Osteocyte (in vitro differentiated cells): Measurements from ENCODE around the gene MTOR. TPM values are rescaled to one million over a fixed set of nuclear protein-coding genes. Genes with fewer than 3 reads are reported as not detected.

Experiments
- DNase-seq: peaks from one replicate; pipeline ENCODE4 v3.0.0; 2021; ENCODE audit warnings: mixed read lengths; ENCODE audit not compliant: unreplicated experiment; ENCODE audit errors: extremely low spot score
- H3K27ac Mint-ChIP-seq: one replicate; pipeline ENCODE4 v1.8.0; 2021; ENCODE audit warnings: mild to moderate bottlenecking, mixed read lengths; ENCODE audit not compliant: unreplicated experiment
- H3K27me3 Mint-ChIP-seq: one replicate; pipeline ENCODE4 v1.8.0; 2021; ENCODE audit warnings: mixed read lengths; ENCODE audit not compliant: unreplicated experiment
- H3K36me3 Mint-ChIP-seq: one replicate; pipeline ENCODE4 v1.8.0; 2021; ENCODE audit warnings: mixed read lengths; ENCODE audit not compliant: unreplicated experiment
- H3K4me1 Mint-ChIP-seq: one replicate; pipeline ENCODE4 v1.8.0; 2021; ENCODE audit warnings: mixed read lengths; ENCODE audit not compliant: unreplicated experiment
- H3K4me3 Mint-ChIP-seq: one replicate; pipeline ENCODE4 v1.8.0; 2021; ENCODE audit warnings: mild to moderate bottlenecking, moderate library complexity, mixed read lengths; ENCODE audit not compliant: unreplicated experiment
- H3K9me3 Mint-ChIP-seq: one replicate; pipeline ENCODE4 v1.8.0; 2021; ENCODE audit warnings: mixed read lengths; ENCODE audit not compliant: unreplicated experiment
- CTCF ChIP-seq: fragments of 200-600 bp; sonication (generic); IDR thresholded peaks from 2 replicates; pipeline ENCODE4 v1.5.0; 2021; ENCODE audit warnings: antibody characterized with exemption, mild to moderate bottlenecking, moderate library complexity
- total RNA-seq: library from RNA; stranded (reverse); gene quantifications from 2 replicates; pipeline ENCODE4 v1.2.1, GENCODE V29; 2021

The MTOR gene
- total RNA-seq, 1 donor from 2014 or later, result 42.1 TPM

GRCh38 chr1:11144570-11145256 is 117.6 kb downstream of the MTOR start:
- peaks cover 35% of the 10 kb centered on the region for H3K36me3 Mint-ChIP-seq
- no peak overlapping the region for H3K27ac Mint-ChIP-seq
- no peak for TF ChIP-seq CTCF
- no peaks in the 10 kb centered on the region for H3K27me3 Mint-ChIP-seq
- H3K4me3 Mint-ChIP-seq, result no peak overlapping the region
- no peak for DNase-seq
- H3K4me1 Mint-ChIP-seq, result peaks cover 1% of the 10 kb centered on the region
- H3K9me3 Mint-ChIP-seq, result no peaks in the 10 kb centered on the region

GRCh38 chr1:11143907-11144306 is 118.4 kb downstream of the MTOR start:
- TF ChIP-seq CTCF, result no peak
- H3K27me3 Mint-ChIP-seq, result no peaks in the 10 kb centered on the region
- peaks cover 37% of the 10 kb centered on the region for H3K36me3 Mint-ChIP-seq
- no peak overlapping the region for H3K4me3 Mint-ChIP-seq
- H3K4me1 Mint-ChIP-seq, result peaks cover 1% of the 10 kb centered on the region
- no peak for DNase-seq
- no peaks in the 10 kb centered on the region for H3K9me3 Mint-ChIP-seq
- H3K27ac Mint-ChIP-seq, result no peak overlapping the region

- H3K9me3 Mint-ChIP-seq, result no peaks in the 10 kb centered on the region
- peaks cover 41% of the 10 kb centered on the region for H3K36me3 Mint-ChIP-seq
- H3K4me3 Mint-ChIP-seq, result no peak overlapping the region
- H3K27me3 Mint-ChIP-seq, result no peaks in the 10 kb centered on the region
- DNase-seq, result no peak
- no peak for TF ChIP-seq CTCF
- no peak overlapping the region for H3K27ac Mint-ChIP-seq
- peaks cover 1% of the 10 kb centered on the region for H3K4me1 Mint-ChIP-seq
These were observed 119.0 kb downstream of the MTOR start for GRCh38 chr1:11143401-11143800.

- peaks cover 44% of the 10 kb centered on the region for H3K36me3 Mint-ChIP-seq
- peaks cover 1% of the 10 kb centered on the region for H3K4me1 Mint-ChIP-seq
- no peak overlapping the region for H3K27ac Mint-ChIP-seq
- H3K9me3 Mint-ChIP-seq, result no peaks in the 10 kb centered on the region
- H3K4me3 Mint-ChIP-seq, result no peak overlapping the region
- H3K27me3 Mint-ChIP-seq, result no peaks in the 10 kb centered on the region
- TF ChIP-seq CTCF, result no peak
- DNase-seq, result no peak
These were observed 119.5 kb downstream of the MTOR start for GRCh38 chr1:11142618-11143391.

GRCh38 chr1:11138952-11139351 is 123.4 kb downstream of the MTOR start:
- H3K27ac Mint-ChIP-seq, result no peak overlapping the region
- H3K36me3 Mint-ChIP-seq, result peaks cover 28% of the 10 kb centered on the region
- TF ChIP-seq CTCF, result no peak
- no peak for DNase-seq
- H3K4me3 Mint-ChIP-seq, result no peak overlapping the region
- no peaks in the 10 kb centered on the region for H3K27me3 Mint-ChIP-seq
- no peaks in the 10 kb centered on the region for H3K9me3 Mint-ChIP-seq
- H3K4me1 Mint-ChIP-seq, result no peaks in the 10 kb centered on the region
